Activated effector memory CD4-positive, alpha-beta T cell treated with Interleukin-2 at 50 U/mL for 16 hours (primary cell): ENCODE measurements around the gene RTN4RL1.
"Not testable (repeated sequence)": the region's sequence is repeated elsewhere in the genome, so short reads cannot be mapped to it uniquely, and the experiment has no call there.

ENCODE experiments used
- DNase-seq: peaks from one replicate; pipeline ENCODE4 v3.0.0-alpha.2; 2020

The RTN4RL1 gene

DNA sequence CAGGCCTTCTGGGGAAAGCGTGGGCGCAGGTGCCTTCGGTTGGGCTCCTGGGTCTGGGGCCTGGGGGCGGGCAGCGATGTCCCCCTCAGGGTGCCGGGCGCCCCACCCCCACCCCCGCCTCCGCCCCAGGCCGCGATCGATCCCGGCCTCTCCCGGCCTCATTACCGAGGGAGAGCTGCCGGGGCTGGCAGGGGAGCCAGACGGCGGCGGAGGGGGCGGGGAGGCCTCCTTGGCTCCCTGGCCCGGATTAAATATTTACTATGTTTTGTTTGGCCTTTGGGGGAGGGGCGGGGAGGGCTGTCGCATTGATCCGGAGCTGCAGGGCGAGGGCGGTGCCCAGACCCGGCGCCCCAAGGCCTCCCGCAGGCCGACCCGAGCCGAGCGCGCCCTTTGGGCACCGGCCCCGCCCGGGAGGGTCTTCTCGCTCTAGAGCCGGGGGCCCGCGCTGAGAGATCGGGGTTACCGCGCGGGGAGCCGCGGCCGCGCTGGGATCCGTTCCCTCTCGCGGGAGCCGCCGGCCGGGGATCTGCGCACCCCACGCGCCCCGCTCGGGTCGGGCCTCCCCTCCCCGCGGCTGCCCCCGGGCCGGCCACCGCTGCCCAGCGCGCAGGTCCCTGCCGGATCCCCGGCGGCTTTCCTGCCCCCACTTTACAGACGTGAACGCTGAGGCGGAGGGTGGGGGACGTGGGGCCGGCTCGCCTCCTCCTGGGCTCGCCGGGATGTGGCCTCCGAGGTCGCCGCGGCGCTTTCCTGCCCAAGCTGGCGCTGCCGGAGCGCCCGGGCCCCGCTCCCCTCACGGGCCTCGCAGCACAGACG, 27.0 kb downstream of the RTN4RL1 start:
- no peak for DNase-seq

DNA sequence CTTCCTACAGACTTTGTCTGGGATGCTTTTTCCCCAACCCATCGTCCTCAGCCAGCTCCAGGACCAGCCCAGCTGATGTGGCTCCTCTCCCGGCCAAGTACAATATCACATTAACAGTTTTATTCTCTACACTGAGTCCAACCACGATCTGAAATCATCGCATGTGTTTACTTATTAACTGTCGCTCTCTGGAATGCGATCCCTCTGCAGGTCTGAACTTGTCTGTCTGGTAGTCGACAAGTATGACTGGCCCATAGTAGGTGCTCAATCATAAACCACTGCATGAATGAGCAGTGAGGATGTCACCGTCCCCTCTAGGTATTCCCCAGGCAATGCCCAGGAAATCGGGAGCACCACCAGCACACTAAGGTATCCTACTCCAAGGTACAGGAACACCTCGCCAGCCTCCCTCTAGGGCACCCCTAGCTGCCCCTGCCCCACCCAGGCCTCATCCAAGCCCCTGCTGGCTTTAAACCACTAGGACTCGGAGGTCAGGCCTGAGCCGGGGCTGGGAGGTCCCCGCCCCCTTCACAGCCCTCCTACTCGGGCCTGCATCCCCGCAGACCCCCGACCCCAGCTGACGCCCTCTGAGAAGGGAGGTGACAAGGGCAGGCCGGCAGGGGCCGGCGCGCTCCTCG, 27.7 kb downstream of the RTN4RL1 start:
- no peak for DNase-seq

DNA sequence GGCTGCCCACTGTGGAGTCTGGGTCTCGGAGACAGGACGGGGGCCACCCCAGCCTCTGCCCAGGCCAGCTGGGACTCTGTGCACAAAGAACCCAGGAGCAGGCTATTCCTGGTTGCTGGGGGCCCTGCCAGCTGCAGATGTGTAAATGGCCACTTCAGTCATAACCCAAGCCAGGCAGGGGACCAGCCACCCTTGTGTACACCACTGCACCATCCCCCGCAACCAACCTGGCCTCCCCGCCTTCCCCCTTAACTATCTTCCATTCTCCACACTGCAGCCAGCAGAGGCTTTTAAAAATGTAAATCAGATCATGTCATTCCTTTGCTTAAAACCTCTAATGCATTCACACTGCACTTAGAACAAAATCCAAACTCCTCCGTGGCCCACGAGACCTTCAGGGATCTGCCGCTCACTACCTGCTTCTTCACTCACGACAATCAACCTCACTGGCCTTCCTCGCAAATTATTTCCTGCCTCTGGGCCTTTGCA, 28.3 kb downstream of the RTN4RL1 start:
- DNase-seq = no peak

DNA sequence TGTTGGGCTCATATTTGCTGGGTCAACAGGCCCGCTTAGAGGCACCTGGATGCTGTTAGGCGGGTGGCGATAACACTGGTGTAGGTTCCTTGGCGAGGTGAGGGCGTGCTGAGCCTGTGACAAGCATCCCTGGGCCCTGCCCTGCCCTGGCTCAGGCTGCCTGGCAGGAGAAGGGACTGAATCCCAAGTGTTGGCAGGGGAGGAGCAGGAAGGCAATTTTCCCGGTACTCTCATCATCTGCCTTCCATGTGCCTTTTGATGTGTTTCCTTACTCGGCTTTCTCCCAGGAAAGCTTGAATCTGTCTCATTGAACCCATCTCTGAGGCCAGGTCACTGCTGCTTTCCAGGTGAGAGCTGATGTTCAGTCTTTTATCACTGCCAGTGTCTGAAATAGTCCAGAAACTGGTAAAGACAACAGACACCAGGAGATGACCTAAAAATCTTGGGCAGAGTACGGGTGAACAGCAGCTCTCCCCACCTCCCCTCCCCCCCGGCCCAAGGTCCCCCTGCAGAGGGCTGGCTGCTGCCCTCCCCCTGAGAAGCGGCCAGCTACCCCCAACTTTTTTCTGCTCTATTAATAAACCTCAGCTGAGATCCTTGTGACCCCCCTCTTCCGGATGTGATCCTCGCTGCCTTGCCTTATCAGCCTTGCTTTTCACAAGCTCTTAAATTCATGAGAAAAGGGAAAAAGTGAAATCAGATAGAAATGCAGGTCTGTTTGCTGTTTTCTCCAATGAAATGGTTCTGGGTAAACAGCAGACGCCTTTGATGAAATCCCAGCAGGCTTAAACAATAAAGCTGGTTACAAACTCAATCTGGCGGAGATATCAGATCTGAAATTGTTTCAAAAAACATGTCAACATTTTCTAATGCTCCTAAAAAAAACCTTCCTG, 29.0 kb downstream of the RTN4RL1 start:
- no peak for DNase-seq

DNA sequence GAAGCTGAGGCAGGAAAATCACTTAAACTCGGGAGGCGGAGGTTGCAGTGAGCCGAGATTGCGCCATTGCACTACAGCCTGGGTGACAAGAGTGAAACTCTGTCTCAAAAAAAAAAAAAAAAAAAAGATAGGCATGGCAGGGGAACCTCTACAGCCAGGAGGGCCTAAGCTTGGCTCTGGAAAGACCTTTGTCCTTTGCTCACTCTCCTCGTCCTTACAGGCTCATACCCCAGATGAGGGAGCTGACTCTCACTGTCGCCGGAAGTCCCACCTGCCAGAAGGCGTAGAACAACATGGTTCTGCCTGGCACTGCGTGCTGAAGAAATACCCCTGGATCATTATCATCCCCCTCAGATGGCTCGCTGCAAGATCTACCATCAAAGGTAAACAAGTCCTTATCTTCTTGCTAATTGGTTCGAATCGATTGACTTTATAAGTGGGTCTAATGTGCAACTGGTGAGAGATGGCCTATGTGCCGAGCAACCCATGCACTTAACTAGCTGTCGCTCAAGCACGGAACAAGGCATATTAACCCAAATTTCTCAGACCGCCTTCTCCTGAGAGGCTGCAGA, 29.7 kb downstream of the RTN4RL1 start:
- no peak for DNase-seq

DNA sequence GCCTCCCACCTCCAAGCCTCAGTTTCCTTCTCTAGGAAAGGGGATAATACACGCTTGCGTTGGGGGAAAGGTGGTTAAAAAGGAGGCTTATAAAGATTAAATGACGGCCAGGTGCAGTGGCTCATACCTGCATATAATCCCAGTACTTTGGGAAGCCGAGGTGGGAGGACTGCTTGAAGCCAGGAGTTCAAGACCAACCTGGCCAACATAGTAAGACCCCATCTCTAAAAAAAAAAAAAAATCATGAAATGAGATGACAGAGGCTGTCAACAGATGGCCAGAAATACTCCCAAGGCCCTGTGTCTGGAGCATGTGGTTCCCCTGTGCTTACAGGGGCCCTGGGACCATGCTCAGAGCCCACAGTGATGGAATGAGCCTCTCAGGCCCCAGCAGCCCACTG, 30.4 kb downstream of the RTN4RL1 start:
- no peak for DNase-seq

DNA sequence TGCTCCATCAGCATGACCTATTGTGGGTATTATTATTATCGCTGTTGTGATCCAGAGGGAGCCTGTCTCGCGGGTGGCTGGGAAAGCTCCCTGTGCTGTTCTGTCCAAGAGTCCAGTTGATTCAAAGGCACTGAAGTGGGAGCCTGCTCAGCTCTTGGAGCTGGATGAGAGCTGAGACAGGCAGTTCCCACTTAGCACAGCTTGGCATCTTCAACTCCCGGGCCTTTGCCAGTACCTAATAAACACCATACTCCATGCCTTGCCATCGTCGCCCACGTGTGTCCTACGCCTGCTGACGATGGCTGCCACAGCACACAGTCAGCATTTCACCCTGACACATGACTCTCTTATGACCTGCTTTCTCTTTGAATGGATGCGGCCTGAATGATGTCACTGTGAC, 32.6 kb downstream of the RTN4RL1 start:
- DNase-seq = no peak

DNA sequence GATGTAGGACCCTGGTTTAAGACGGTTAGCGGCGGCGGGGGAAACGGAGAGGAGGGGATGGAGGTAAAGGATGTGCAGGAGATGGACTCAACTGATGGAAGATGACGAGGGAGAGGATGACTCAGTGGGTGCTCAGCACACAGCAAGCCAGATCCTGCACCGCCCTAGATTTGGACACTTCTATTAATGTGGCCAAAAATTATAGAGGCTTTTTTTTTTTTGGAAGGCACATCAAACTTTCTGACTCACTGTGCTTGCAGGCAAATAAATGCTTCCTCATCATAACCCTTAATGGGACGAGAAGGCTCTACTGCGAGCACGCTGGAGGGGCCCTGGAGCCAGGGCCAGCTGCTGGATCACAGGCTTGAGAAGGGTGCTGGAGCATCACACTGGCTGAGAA, 36.0 kb downstream of the RTN4RL1 start:
- DNase-seq = no peak

DNA sequence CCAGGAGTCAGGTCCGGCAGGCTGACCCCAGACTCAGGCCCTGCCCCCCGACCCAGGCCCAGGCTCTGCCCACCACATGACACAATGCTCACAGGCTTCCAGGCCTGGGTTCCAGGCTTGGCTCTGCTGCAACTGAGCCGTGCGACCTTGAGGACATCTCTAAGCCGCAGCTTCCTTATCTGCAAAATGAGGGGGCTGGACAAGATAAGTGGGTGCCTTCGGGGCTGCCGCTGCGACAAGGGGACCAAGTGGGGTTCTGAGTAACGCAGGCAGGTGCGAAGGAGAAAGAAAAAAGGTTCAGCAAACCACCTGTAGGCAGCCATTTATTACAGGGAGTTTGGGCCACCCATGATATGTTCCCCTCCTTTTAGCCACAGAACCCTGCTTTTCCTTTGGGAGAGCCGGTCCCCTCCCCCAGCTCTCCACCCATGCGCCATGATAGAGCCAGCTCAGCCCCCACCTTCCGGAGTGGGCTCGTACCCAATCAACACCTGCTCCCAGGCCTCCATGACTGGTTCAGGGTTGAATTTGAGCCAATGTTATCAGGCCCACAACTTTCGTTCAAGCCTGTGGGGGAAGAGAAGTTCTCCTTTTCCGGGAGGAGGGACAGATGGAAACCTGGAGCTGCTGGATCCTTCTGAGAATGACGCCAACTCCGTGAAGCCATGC, 38.2 kb downstream of the RTN4RL1 start:
- DNase-seq = no peak

DNA sequence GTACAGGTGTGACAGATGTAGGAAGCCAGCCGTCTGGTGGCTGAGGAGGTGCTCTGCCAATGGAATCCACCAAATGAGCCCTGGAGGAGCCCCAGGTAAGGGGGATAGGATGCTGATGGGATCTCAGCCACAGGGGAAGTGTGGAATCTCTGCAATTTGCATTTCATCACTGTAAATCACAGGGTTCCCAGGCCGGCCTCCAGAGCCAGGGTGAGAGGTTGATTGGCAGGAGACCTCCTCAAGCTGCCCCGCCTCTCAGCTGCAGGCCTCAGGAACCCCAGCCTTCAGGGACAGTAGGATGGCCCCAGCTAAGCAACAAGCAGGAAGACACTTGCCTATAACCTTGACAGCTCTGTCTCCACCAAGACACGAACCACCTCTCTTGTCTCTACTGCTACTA, 39.4 kb downstream of the RTN4RL1 start:
- no peak for DNase-seq

DNA sequence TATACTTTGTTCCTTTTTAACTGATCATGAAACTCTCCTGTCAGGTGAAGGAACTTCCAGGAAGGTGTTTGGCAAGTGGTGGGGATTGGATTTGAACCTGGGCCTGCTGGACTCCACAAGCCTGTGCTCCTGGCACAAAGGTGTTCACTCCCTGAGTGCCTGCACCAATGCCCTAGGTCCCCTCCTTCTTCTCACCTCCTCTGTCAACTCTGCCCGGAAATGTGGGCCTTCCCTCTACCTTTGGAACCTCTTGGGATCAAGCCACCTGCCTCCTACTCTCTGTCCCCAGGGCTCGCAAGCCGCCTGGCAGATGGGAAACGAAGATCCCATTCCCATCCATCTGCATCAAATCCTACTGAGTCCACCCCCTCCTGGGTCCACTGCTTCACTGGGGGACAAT, 40.0 kb downstream of the RTN4RL1 start:
- no peak for DNase-seq

DNA sequence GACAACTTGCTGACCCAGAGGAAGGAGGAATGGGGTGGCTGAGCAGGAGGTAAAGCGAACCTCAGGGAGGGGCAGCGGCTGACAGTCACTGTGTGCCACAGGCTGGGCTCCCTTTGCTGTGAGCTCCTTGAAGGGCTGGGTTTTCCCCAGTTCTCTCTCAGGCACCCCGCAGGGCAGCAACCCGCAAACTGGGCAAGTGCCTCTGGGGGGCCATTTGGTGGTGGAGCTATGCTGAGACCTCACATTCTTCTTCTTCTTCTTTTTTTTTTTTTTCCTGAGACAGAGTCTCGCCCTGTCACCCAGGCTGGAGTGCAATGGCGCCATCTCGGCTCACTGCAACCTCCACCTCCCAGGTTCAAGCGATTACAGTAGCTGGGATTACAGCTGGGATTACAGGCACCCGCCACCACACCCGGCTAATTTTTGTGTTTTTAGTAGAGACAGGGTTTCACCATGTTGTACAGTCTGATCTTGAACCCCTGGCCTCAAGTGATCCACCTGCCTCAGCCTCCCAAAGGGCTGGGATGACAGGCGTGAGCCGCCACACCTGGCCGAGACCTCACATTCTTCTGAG, 42.3 kb downstream of the RTN4RL1 start:
- not testable (repeated sequence) for DNase-seq

DNA sequence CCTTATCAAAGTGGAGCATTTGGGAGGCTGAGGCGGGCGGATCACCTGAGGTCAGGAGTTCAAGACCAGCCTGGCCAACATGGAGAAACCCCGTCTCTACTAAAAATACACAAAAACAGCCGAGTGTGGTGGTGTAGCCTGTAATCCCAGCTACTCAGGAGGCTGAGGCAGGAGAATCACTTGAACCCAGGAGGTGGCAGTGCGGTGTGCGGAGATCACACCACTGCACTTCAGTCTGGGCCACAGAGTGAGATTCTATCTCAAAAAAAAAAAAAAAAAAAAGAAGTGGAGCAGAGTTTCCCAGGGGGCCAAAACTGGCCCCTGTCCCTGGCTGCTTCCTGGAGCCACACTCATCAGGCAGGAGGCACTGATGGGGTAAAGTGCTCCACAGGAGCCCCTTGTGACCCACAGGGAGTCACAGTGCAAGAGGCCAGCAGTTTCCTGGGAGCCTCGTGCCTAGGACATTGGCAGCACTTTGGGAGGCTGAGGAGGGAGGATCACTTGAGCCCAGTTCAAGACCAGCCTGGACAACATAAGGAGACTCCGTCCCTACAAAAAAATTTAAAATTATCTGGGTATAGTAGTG, 44.4 kb downstream of the RTN4RL1 start:
- no peak for DNase-seq

DNA sequence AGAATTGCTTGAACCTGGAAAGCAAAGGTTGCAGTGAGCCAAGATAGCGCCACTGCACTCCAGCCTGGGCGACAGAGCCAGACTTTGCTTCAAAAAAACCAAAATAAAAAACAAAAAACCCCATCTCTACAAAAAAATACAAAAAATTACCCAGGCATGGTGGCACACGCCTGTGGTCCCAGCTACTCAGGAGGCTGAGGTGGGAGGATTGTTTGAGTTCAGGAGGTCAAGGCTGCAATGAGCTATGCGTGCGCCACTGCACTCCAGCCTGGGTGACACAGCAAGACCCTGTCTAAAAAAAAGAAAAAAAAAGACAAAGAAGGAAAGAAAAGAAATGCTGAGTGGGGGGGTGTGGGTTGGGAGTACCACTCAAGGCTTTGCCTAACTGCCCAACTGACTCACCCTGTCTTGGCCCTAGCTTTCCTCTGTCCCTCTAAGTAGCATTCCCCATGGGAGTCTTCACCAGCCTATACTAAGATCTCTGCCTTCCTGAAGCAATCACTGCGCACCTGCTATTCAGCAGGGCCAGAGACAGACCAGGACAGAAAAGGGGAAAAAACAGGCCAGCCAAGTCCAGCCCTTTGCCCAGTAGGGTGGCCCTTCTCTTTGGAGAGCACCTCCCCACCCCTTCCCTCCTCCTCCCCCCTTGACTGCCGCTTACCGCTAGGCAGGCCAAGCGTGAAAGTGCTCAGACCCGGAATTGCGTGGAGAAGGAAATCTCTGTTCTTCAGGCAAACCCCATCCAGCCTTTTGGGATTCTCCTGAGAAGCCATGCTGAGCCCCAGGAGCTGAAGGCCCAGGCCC, 45.8 kb downstream of the RTN4RL1 start:
- DNase-seq = no peak

DNA sequence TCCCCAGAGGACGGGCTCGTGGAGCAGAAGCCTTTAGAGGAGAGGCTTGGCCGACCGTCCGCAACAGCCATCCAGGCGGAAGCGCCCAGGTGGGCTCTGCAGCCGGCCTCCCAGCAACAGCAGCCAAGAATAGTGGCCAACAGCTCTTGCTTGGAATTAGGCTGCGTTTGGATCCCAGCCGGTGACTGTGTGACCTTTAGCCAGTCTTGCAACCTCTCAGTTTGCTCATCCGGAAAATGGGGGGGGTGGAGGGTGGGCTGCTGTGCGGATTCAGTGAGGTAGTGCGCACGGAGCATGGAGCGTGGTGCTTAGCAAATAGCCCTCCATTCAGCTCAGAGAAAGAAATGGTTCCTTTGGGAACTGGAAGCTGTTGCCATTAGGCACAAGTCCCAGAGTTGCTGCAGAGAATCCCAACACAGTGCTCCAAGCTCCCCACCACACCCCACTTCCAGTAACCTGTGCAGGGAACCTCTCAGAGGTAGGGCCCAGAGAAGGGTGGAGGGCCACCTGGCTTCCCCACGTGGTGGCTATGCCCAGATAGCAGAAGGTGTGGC, 46.7 kb downstream of the RTN4RL1 start:
- no peak for DNase-seq

DNA sequence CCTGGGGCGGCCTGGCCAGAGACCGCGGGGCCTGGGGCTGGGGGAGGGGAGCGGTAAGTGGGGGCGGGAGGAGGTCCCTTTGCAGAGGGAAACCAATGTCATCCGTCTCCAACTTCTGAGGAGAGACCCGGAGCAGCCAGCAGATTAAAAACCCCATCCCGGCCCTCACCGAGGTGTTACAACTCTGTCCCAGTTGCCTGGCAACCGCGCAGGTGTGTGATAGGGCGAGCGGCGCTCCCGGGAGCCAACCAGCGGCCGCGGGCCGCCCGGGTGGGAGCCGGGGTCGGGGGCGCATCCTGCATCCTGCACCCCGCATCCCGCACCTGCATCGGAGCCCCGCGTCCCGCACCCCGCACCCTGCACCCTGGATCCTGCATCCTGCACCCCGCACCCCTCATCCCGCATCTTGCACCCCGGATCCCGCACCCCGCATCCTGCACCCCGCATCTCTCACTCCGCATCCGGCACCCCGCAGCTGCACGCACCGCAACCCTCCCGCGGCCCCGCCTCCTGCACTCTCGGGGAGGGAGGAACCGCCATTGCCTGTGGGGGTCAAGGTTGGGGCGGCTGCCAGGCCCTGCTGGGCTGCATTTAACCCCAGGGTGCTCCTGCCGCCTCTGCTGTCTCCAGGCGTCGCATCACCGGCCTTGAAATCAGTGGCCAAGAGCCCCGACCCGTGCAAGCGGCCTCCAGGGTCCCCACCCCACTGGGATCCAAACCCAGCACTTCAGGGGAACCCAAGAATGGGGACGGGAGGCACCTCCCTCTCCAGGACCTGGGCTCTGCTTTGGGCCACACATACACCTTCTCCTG, 47.3 kb downstream of the RTN4RL1 start:
- DNase-seq = no peak

DNA sequence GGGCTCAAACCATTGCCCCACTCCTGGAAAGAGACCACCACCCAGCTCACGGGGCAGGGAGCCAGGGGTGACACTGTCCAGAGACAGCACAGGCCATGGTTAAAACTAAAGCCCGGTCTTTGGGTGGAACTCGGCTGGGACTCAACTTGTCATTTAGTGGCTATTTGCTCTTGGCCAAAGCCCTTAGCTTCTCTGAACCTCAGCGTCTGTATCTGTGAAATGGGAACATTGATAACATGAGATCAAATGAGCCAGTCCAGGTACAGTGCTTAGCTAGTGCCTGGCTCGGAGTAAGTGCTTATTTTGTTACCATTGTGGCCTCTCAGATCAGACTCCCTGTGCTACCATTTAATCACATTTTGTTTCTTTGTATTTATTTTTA, 48.5 kb downstream of the RTN4RL1 start:
- no peak for DNase-seq

DNA sequence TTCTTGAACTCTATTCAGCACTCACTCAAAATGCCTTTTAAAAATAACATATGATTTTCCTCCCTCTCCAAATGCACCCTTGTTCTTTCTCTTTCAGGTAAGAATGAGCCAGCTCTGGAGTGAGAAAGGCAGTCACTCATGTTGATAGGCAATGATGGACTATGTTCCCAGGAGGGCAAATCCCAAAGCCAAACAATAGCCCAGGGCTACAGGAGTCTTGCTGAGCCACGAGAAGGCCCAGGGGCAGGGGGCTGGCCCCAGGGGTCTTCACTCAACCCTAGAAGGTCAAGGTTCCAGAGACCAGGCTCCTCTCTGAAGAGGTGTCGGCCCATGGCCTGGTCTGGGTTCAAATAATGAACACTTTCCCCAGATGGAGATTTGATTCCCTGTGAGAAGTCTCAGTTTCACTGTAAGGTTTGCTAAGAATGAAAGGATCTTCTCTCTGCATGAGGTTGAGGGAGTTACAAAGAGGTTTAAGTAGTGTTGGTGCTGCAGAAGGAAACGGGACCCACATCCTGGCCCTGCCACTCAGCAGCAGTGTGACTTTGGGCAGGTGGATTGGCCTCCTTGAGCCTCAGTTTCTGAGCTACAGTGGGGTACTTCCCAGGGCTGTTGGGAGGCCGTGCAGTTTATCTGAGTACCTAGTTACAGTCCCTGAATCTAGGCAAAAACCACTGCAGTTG, 49.0 kb downstream of the RTN4RL1 start:
- DNase-seq = no peak

DNA sequence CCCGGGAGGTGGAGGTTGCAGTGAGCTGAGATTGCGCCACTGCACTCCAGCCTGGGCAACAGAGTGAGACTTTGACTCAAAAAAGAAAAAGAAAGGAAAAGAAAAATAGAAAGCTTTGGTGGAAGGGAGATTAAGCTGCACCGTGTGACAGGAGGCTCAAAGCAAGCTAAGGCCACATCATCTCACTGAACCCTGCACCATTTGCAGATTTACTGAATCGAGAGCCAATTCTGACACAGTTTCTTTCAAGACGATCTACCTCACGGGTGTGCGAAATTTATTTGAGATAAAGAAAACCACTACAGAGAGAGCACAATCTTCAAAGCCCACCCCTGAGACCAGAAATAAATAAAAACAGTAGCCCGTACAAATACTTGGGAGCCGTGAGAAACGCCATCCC, 49.6 kb downstream of the RTN4RL1 start:
- no peak for DNase-seq
